ENCODE measurements around the gene NAA20. TPM values are rescaled to one million over a fixed set of nuclear protein-coding genes. Genes with fewer than 3 reads are reported as not detected.

NAA20 gene
- polyA plus RNA-seq, 1 donor (not counting 4 experiments of a cell fraction or from before 2014, with no cell fraction given) = 204 TPM

DNA sequence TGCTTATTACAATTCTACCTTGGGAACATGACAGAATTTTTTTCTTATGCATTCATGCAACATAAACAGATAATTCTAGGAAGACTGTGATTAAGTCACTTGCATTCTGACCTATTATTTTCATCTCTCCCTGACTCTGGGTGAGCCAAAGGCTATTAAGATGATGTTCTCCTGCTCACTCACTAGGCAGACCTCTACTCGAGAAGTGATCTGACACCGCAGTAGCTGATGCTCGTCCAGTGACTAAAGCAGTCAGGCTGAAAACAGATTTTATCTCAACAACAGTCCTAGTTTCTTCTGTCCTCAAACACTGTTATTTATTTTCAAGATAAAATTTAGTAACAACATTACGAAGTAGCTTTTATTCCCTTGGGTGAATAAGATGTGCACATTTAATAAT is 17.3 kb downstream of the NAA20 start:
- H3K36me3 ChIP-seq (ENCODE audit: control insufficient read depth in 2 of 2, extremely low read depth in 1 of 2, insufficient read depth in 2 of 2, low read length in 2 of 2) = peaks cover 25 to 34% of the 10 kb centered on the region in 2 experiments
- H2AFZ ChIP-seq (ENCODE audit: control insufficient read depth, low read length) = no peak overlapping the region
- H3K4me3 ChIP-seq (ENCODE audit: control insufficient read depth in 2 of 3, extremely low read depth in 1 of 3, insufficient read depth in 2 of 3, low read depth in 1 of 3, low read length in 3 of 3) = no peak overlapping the region
- no peak overlapping the region for H3K4me2 ChIP-seq (ENCODE audit: control insufficient read depth, extremely low read depth, insufficient read depth, low read depth, low read length)
- H3K27ac ChIP-seq (ENCODE audit: control insufficient read depth, insufficient read depth, low read length) = no peak overlapping the region
- no peaks in the 10 kb centered on the region for H3K9me1 ChIP-seq (ENCODE audit: control insufficient read depth, extremely low read depth, insufficient read depth, low read length)
- no peaks in the 10 kb centered on the region for H3K9me3 ChIP-seq (ENCODE audit: control insufficient read depth, low read depth, low read length)
- no peaks in the 10 kb centered on the region for H3K4me1 ChIP-seq (ENCODE audit: control insufficient read depth, extremely low read depth, insufficient read depth, low read length)
- no peak for TF ChIP-seq EZH2 (IDR thresholded peaks at IDR 0.05; ENCODE audit: low read length)
- TF ChIP-seq, protein P1, sequence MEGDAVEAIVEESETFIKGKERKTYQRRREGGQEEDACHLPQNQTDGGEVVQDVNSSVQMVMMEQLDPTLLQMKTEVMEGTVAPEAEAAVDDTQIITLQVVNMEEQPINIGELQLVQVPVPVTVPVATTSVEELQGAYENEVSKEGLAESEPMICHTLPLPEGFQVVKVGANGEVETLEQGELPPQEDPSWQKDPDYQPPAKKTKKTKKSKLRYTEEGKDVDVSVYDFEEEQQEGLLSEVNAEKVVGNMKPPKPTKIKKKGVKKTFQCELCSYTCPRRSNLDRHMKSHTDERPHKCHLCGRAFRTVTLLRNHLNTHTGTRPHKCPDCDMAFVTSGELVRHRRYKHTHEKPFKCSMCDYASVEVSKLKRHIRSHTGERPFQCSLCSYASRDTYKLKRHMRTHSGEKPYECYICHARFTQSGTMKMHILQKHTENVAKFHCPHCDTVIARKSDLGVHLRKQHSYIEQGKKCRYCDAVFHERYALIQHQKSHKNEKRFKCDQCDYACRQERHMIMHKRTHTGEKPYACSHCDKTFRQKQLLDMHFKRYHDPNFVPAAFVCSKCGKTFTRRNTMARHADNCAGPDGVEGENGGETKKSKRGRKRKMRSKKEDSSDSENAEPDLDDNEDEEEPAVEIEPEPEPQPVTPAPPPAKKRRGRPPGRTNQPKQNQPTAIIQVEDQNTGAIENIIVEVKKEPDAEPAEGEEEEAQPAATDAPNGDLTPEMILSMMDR (optimal IDR thresholded peaks at IDR 0.05 in 1 of 3, IDR thresholded peaks at IDR 0.05 in 1 of 3, conservative IDR thresholded peaks at IDR 0.05 in 1 of 3; ENCODE audit: extremely low read depth in 1 of 3, insufficient read depth in 2 of 3, low read length in 3 of 3) = no peak
- no peak for DNase-seq (ENCODE audit: low read depth, low spot score)
- no peak overlapping the region for H3K9ac ChIP-seq (ENCODE audit: control insufficient read depth, extremely low read depth, insufficient read depth, low read length)
- no peak for FAIRE-seq
- H3K79me2 ChIP-seq (ENCODE audit: control insufficient read depth, insufficient read depth, low read length) = peaks cover 7% of the 10 kb centered on the region
- no peaks in the 10 kb centered on the region for H4K20me1 ChIP-seq (ENCODE audit: control insufficient read depth, extremely low read depth, insufficient read depth, low read length)
- no peaks in the 10 kb centered on the region for H3K27me3 ChIP-seq (ENCODE audit: control insufficient read depth, extremely low read depth, insufficient read depth, low read length)
- dilution Hi-C loops (cut with MboI; ENCODE audit: extremely low pct_ligation_motif_present, low sequenced_read_pairs) = no loop called here

- H3K4me1 ChIP-seq (ENCODE audit: control insufficient read depth, extremely low read depth, insufficient read depth, low read length) = no peaks in the 10 kb centered on the region
- no peak overlapping the region for H3K27ac ChIP-seq (ENCODE audit: control insufficient read depth, insufficient read depth, low read length)
- H3K4me3 ChIP-seq (ENCODE audit: control insufficient read depth in 2 of 3, extremely low read depth in 1 of 3, insufficient read depth in 2 of 3, low read depth in 1 of 3, low read length in 3 of 3) = no peak overlapping the region
- dilution Hi-C loops (cut with MboI; ENCODE audit: extremely low pct_ligation_motif_present, low sequenced_read_pairs) = no loop called here
- H3K36me3 ChIP-seq (ENCODE audit: control insufficient read depth in 2 of 2, extremely low read depth in 1 of 2, insufficient read depth in 2 of 2, low read length in 2 of 2) = peaks cover 23 to 38% of the 10 kb centered on the region in 2 experiments
- no peaks in the 10 kb centered on the region for H3K9me1 ChIP-seq (ENCODE audit: control insufficient read depth, extremely low read depth, insufficient read depth, low read length)
- H2AFZ ChIP-seq (ENCODE audit: control insufficient read depth, low read length) = no peak overlapping the region
- no peaks in the 10 kb centered on the region for H3K9me3 ChIP-seq (ENCODE audit: control insufficient read depth, low read depth, low read length)
- no peak for DNase-seq (ENCODE audit: low read depth, low spot score)
- H4K20me1 ChIP-seq (ENCODE audit: control insufficient read depth, extremely low read depth, insufficient read depth, low read length) = no peaks in the 10 kb centered on the region
- no peaks in the 10 kb centered on the region for H3K27me3 ChIP-seq (ENCODE audit: control insufficient read depth, extremely low read depth, insufficient read depth, low read length)
- no peak for TF ChIP-seq EZH2 (IDR thresholded peaks at IDR 0.05; ENCODE audit: low read length)
- TF ChIP-seq, protein P1 (optimal IDR thresholded peaks at IDR 0.05 in 1 of 3, IDR thresholded peaks at IDR 0.05 in 1 of 3, conservative IDR thresholded peaks at IDR 0.05 in 1 of 3; ENCODE audit: extremely low read depth in 1 of 3, insufficient read depth in 2 of 3, low read length in 3 of 3) = no peak
- H3K79me2 ChIP-seq (ENCODE audit: control insufficient read depth, insufficient read depth, low read length) = no peaks in the 10 kb centered on the region
- H3K9ac ChIP-seq (ENCODE audit: control insufficient read depth, extremely low read depth, insufficient read depth, low read length) = no peak overlapping the region
- FAIRE-seq = no peak
- no peak overlapping the region for H3K4me2 ChIP-seq (ENCODE audit: control insufficient read depth, extremely low read depth, insufficient read depth, low read depth, low read length)
Observed at GRCh38 chr20:20036756-20037155, 19.6 kb downstream of the NAA20 start.
